CD4-positive, alpha-beta T cell treated with Interleukin-10 for 1 hour (primary cell): Measurements from ENCODE around the gene MAP2K5.

Experiments used
- DNase-seq: peaks from one replicate; pipeline ENCODE4 v3.0.0-alpha.2; 2020

Gene MAP2K5

GRCh38 chr15:67678993-67679392 is 136.5 kb downstream of the MAP2K5 start:
- DNase-seq: no peak

- DNase-seq: no peak
These were observed 138.1 kb downstream of the MAP2K5 start for GRCh38 chr15:67680641-67681040.

- peak; percentile 20 for DNase-seq
These were observed 142.6 kb downstream of the MAP2K5 start for GRCh38 chr15:67685008-67685599.

GRCh38 chr15:67685716-67686115 is 143.2 kb downstream of the MAP2K5 start:
- DNase-seq: no peak

- no peak for DNase-seq
These were observed 148.4 kb downstream of the MAP2K5 start for GRCh38 chr15:67690936-67691335.

- no peak for DNase-seq
These were observed 148.9 kb downstream of the MAP2K5 start for GRCh38 chr15:67691450-67691849.

- no peak for DNase-seq
These were observed 150.1 kb downstream of the MAP2K5 start for GRCh38 chr15:67692573-67692972.

- DNase-seq: no peak
These were observed 153.6 kb downstream of the MAP2K5 start for GRCh38 chr15:67696087-67696486.

- DNase-seq: no peak
These were observed 157.5 kb downstream of the MAP2K5 start for GRCh38 chr15:67700023-67700422.

GRCh38 chr15:67701669-67702068 is 159.2 kb downstream of the MAP2K5 start:
- no peak for DNase-seq

- DNase-seq: no peak
These were observed 165.2 kb downstream of the MAP2K5 start for GRCh38 chr15:67707520-67708283.

- no peak for DNase-seq
These were observed 166.0 kb downstream of the MAP2K5 start for GRCh38 chr15:67708500-67708899.

GRCh38 chr15:67715170-67715569 is 172.7 kb downstream of the MAP2K5 start:
- DNase-seq: no peak

GRCh38 chr15:67716171-67716570 is 173.7 kb downstream of the MAP2K5 start:
- DNase-seq: no peak

GRCh38 chr15:67717776-67718175 is 175.3 kb downstream of the MAP2K5 start:
- DNase-seq: no peak

- DNase-seq: no peak
These were observed 176.9 kb downstream of the MAP2K5 start for GRCh38 chr15:67719330-67719959.

- DNase-seq: no peak
These were observed 178.2 kb downstream of the MAP2K5 start for GRCh38 chr15:67720556-67721175.

- no peak for DNase-seq
These were observed 179.7 kb downstream of the MAP2K5 start for GRCh38 chr15:67722030-67722817.

- no peak for DNase-seq
These were observed 181.0 kb downstream of the MAP2K5 start for GRCh38 chr15:67723294-67724024.

GRCh38 chr15:67724691-67725375 is 182.3 kb downstream of the MAP2K5 start:
- no peak for DNase-seq

- no peak for DNase-seq
These were observed 187.6 kb downstream of the MAP2K5 start for GRCh38 chr15:67730135-67730534.
